ENCODE measurements around the gene SEC24B.
A peak's percentile ranks its signal among the peaks of the same experiment; 100 is the strongest.

The SEC24B gene

DNA sequence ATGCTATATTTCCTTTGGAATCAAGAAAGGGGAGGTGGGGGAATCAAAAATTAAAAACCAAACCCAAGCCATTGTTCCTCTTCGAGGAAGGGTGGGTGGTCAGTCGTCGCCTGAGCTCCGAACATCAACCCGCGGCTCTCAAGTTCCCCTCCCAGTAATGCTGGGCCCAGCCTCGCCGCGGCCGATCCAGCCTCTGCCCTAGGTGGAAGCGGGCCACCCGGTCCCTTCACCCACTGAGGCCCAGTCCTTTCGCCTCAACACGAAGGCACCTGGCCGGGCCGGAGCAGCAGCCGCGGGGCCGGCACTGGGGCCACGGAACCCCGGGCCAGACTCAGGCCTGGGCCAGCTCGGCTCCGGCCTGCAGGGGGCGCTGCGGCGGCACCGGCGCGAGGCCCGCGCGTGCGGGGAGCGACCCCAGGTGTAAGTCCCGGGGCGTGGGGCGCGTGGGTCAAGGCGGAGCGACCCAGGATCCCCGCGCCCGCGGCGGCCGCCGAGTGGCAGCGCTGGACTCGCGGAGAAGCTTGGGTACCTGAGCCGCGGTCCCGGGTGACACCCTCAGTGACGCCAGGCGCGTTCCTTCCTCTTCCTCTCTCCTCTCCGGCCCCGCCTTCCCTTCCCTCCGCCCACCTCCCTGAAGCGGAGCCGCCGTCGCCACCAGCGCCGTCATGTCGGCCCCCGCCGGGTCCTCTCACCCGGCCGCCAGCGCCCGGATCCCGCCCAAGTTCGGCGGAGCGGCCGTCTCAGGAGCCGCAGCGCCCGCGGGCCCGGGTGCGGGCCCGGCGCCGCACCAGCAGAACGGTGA, at the start of gene SEC24B:
TSS of gene SEC24B (plus strand) at position 611 of the 802 bp plus-strand sequence. CDS start at position 666, 55 bp downstream.
- peak; percentile 80 for DNase-seq

DNA sequence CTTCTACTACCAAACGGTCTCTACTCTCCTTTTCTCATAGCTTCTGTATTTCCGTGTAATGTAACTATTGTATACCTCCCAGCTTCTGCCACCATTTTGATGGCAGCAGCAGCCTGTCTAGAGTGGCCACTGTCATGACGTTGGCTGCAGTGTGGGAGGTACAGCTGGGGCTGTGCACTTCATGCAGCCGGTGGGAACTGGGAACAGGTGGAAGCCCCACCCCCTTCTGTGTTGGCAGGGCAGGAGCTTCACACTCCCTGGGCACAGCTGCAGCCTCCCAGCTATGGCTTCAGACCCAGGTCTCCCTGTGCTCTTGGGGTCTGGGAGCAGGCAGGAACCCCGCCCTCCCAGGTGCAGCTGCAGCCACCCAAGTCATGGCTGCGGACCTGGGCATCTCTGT, 49.8 kb upstream of the SEC24B start:
- no peak for DNase-seq

DNA sequence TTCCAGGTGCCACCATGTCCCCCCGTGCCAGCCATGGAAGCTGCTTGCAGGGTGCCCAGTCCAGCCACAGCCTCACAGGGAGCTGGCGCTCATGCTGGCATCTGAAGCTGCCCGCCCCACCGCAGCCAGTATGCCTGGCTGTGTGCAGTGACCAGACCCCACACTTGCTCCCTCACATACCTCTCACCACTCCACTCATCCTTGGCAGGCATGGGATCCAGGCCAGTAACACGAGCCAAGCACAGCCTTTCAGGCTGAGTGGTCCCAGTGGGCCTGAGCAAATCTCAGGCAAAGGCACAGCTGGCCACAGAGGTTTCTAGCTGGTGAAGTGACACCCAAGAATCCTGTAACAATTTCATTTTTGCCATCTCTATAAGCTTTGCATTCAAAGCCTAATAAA, 48.4 kb upstream of the SEC24B start:
- DNase-seq, result no peak

DNA sequence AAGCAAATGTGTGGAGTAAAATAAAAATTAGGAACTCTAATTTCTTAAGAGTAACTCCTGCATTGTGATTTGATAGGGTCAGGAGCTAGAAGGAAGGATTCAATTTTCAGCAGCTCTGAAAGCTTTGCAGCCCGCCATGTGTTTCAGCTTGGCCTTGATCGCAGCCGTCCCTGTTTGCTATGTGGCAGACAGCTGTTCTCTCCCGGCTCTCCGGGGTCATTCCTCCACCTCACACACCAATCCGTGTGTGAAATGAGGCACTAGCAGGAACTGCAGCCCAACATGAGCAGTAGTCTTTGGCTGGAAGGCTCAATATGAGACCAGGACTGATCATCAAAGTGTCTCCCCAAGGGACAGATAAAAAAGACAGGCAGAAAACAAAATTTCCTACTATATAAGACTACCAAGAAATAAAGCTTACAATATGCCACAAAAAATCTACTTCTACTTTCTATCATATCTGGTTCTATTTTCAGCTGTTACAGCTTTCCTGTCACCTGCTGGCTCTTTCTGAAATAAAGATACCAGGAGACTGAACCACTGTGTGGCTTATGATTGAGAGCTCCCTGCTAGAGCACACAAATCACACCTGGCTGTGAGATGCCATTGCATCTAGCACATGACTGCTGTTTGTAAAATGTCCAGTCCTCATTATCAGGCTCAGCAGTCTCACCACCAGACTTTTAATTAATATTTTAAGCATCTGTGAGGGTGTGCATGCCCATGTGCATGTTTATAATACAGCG, 44.1 kb upstream of the SEC24B start:
- no peak for DNase-seq

DNA sequence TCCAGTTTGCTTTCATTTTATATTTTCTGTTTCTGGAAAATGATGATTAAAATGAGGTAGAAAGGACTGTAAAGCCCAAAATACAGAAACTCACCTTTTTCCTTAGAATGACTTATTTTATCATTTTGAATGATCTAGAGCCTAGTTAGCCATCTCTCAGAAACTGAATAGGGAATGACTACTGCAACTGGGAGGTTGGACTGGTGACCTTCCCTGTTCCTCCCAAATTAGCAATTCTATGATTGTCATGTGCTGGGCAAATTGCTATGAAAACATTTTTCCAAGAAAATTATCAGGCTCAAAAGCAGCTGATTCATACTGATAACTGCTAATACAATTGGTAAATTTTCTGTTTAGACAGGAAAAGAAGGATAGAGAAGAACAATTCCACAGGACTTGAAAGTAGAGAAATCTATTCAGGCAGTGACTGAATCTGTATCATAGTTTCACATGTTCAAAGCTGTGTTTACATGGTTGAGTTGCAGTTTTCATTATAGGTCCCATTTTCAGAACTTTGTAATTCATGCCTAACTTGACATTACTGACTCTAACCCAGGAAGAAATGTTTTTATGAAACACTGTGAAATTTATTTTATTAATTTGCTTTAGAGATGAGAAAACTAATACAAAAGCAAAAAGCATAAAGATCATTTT, 43.4 kb upstream of the SEC24B start:
- no peak for DNase-seq

DNA sequence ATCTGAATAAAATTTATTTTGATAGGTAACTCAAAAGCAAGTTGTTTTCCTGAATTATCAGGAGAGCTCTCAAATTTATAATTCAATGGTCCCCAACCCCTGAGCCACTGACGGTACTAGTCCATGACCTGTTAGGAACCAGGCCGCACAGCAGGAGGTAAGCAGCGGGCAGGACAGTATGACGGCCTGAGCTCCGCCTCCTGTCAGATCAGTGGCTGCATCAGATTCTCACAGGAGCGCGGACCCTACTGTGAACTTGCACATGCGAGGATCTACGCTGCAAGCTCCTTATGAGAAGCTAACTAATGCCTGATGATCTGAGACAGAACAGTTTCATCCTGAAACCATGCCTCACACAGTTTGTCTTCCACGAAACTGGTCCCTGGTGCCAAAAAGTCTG, 37.9 kb upstream of the SEC24B start:
- DNase-seq, result no peak

DNA sequence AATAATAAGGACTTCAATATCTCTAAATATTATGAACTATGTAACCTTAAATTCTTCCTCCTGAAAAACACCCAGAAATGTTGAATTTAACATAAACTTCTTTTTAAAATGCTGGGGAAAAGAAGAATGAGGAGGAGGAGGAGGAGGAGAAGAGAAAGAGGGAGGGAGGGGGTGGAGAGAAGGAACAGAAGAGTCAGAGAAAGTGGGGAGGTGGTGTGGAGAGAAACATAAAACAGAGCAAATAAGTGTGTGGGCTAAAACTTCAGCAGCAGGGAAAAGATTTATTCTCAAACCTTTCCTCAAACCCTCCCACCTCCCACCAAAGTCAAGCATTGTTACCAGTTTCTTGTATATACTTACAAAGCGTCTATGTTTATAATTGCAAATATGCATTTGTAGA, 34.7 kb upstream of the SEC24B start:
- no peak for DNase-seq

DNA sequence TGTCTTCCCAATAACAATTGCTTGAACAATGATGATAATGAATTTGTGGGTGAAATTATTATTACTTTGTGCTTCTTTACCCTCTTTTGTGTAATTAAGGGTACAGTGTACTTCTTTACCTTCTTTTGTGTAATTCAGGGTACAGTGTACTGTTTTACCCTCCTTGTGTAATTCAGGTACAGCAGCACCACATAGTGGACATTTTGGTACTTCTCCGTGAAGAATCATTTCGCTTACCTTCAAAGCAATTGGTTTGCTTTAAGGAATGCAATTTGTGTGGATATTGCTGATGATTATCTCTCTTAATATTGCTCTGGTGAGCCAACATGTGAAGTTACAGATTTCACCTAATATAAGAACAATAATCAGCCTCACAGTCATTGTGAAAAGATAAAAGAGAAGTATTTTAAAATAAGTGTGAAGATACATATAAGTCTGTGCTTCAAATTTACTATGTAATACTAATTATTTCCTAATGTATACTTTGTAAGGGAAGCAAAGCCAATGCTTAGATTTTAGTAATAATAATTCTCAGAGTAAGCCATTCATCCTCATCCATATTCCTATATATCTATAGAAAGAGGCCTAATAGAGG, 27.2 kb upstream of the SEC24B start:
- DNase-seq, result no peak

DNA sequence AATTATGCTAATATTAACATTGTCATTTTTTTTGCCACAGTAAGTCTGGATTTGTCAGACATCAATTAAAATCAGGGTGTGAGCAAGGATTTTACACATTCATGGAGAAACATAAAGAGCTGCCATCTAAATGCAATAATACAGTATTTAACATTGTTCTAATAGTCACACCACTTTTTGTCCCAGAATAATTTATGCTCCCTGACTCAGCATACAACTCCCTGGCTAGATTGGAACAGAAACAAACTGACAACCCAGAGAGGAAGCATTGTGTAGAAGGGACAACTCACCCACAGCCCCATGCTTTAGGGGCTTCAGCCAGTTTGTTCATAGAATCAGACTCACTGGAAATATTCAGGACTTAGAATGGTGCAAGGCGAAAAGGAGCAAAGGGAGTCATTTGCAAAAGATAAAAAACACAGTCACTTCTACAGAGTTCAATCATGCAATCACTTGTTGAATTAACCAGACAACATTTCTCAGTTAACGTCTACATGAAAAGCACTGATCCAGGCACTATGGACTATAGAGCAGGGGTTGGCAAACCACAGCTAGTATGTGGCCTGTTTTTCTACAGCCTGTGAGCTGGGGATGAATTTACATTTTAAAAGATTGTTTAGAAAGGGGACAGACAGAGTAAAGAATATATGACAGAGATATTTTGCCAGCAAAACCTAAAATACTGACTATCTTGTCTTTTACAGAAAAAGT, 26.4 kb upstream of the SEC24B start:
- DNase-seq, result no peak

DNA sequence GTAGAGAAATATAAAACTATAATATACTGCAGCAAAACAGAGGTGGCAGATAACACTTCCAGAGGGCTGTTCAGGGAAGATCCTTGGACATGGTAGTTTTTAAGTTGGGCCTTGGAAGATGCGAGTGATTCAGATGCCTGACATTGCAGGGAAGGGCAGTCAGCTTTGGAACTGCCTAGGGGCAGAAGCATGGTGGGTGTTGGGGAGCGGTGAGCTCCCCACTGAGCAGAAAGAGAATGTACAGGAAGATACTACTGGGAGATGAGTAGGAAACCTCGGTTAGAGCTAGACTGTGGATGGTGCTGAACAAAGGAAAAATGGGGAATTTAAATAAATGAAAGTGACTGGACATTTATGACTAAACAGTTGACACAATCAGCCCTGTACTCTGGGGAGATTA, 24.9 kb upstream of the SEC24B start:
- DNase-seq, result no peak

DNA sequence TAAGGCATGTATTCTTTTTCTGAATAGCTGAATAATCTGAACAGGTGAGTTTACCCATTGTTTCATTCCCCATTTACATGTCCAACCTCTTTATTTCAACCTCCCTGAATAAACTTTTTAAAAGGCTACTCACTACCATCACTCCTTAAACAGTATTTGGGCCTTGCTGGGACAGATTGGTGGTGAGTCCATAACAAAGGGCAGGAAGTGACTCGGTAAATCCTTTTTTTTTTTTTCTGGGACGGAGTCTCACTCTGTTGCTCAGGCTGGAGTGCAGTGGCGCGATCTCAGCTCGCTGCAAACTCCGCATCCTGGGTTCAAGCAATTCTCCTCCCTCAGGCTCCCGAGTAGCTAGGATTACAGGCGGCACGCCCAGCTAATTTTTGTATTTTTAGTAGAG, 23.4 kb upstream of the SEC24B start:
- no peak for DNase-seq

DNA sequence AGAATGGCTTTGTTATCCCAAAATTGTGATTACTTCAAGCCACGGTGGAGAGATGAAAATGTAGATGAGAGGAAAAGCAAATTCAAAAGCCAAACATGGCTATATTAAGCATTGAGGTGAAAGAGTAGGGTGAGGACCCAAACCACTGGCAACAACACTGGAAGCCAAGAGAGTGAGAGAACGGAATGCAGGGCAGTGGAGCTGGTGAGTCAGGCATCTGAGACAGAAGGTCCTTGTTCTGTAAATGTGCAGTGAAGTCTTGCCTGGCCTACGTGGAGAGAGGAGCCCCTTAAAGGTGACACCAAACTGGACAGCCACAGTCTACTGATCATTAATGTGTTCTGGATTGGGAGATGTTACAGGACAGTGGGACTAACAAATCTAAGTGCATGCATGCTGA, 22.8 kb upstream of the SEC24B start:
- DNase-seq, result no peak

DNA sequence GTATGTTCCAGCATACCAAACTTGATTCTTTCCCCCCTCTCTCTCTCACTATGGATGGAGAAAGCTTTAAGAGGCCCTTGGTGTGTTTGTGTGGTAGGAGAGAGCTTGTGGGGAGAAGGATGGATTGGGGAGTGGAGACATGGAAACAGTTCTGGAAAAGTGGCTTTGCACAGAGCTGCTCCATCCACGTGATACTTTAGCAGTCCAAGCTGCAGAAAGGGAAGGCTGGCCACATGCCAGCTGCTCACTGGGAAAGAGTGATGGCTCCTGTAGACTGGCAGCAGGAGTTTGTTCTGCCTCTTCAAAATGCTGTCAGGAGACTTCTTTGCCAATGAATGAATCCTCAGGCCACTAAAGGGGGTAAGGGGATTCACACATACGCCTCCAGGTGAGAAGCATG, 21.7 kb upstream of the SEC24B start:
- DNase-seq, result no peak

DNA sequence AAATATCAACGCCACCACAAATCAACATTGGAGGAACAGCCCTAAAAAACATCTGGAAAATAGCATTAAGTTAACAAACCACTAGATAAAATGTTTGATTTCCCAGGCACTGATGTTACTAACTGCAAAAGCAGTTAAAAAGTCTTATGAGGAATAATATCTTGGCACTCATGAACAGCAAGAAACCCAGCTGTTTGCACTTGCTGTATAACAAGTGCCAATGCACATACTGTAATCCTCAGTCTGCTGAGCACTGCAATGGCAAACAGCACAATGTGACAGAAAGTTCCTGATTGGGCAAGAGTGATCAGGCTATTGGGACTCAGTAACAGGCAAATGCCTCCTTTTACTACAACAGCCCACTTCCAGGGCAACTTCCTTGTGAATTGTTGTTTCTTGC, 20.8 kb upstream of the SEC24B start:
- no peak for DNase-seq

DNA sequence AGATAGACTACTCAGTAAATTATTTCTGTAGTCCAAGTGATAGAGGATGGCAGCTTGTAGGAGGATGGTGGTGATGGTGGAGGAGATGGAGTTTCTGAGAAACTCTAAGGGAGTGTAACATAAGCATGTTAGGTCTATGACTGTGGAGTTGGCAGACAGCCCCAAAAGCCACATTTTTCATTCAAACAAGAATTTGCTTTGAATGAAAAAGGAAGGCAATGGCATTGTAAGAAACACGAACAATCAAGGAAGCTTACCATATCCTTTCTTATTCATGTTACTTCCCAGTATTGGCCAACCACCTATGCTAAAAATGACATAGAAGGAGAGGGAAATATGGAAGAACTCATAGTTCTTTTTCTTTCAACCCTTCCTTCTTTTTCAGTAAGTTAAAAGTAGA, 18.7 kb upstream of the SEC24B start:
- no peak for DNase-seq

DNA sequence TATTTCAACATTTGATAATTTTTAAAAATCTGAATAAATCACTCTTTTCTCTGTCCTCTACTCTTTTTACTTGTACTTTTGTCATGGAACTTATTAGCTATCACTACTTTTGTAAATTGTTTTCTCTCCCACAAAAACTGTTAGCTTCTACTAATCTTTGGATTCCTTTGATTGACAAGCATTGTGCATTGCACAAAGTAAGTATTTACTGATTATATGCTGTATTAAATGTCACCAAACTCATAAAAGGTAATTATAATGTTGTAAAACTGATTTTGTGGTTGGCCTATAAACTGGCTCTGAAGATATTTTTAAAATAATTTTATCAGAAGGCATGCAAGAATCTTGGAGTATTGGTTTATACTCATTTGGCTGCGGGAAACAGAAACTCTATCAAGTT, 15.0 kb upstream of the SEC24B start:
- DNase-seq, result no peak

DNA sequence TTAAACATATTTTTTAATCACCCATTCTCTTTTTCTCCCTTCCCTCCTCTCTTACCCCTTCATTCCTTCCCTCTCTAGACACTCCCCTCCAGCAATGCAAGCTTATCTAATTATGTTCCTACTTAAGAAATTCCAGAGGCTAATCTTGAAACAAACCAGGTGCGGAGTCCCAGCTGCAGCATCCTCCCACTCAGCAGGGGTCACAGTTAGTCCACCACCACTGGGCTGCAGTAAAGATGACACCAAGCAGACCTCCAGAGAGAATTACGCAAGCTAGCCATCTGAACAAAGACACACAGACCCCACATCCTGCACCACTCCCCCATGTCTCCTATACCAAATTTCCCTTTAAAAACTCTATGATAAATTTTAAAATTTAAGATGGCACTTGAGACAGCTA, 13.9 kb upstream of the SEC24B start:
- no peak for DNase-seq

DNA sequence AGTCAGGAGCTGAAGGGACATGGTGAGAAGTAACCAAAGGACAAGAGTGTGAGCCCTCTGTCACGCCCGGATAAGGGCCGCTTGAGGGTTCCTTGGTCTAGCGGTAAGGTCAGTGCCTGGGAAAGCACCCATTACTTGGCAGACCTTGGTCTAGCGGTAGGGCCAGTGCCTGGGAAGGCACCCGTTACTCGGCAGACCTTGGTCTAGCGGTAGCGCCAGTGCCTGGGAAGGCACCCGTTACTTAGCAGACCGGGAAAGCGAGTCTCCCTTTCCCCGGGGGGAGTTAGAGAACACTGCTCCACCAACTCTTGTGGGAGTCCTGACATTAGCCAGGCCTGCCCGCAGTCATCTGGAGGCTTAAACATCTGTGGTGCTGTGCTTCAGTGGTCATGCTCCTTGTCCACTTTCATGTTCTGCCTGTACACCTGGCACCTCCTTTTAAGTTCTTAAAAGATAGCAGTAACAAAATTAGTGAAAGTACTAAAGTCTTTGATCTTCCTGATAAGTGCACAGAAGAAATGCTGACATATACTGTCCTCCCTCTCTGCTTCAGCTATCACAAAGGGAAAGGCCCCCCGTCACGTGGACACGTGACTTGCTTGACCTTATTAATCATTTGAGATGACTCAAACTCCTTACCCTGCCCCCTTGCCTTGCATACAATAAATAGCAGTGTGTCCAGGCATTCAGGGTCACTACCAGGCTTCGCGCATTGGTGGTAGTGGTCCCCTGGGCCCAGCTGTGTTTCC, 9.3 kb upstream of the SEC24B start:
- no peak for DNase-seq

DNA sequence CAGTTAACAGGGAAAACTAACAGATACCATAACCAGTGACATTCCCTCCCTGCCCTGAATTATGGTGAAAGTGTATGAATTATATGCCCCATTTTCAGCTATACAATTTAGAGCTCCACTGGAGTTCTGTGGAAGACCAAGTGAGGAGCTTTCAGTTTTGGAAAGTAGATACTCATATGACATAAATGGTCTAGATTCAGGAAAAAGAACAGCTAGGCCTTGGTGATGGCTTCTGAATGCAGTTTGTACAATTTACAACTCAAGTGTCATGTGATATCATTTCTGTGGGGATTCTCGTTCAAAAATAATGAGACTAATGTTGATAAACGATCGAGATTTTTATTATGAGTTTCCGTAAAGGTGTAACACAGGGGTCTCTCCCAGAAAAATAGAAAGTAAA, 8.2 kb upstream of the SEC24B start:
- no peak for DNase-seq

DNA sequence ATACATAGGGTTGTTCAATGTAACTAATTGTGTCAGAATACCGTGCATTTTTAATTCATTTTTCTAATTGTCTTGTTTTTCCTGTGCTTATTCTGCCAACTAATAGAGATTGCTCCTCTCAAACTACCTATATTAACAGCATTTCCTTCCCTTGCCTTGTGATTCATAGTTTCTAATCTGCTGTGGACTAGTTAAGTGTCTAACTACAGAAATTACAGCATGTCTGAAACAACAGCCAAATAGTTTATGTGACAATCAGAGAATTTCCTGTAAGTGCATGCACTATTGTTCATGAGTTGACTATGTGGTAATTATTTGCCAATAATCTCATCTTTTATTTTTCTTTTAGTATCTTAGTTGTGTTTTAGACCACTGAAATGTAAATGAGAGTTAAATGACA, 4.1 kb upstream of the SEC24B start:
- no peak for DNase-seq

DNA sequence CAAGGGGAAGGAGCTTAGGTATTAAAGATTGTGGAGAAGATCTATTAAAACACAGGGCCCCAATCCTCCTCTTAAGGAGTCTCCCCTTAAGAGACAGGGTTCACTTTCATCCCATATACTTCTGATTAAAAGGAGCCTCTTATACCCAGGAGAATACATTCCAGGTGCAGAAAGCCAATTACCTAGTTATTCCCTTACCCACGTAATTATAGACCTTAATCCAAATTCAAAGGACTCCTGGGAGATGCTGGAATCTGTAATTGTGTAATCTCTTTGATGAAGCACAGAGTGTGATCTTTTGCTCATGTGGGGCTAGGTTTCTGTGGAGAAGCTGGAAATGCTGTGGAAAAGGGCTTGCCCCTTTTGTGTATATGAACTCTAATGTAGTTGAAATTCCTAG, 1.4 kb upstream of the SEC24B start:
- no peak for DNase-seq

DNA sequence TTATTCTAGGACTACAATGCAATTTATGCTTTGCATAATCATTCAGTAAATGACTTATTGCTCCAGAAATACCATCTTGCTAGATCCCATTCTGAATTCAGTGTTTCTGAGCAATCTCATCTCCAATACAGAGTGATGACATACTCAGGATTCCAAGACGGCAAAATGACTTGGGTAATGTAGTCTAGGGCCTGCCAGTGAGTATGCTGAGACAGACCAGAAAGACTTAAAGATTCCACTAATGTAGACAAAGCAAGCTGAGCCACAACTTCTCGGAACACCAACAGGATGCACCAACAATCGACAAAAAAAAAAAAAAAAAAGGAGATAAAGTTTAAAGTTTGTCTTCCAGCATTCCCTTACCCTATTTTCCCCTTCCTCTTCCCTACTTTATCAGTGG, 919 bp upstream of the SEC24B start:
- DNase-seq, result no peak
